Measurements from ENCODE around the gene IFRD2.
"Not testable (repeated sequence)": the region's sequence is repeated elsewhere in the genome, so short reads cannot be mapped to it uniquely, and the experiment has no call there.

IFRD2 gene

DNA sequence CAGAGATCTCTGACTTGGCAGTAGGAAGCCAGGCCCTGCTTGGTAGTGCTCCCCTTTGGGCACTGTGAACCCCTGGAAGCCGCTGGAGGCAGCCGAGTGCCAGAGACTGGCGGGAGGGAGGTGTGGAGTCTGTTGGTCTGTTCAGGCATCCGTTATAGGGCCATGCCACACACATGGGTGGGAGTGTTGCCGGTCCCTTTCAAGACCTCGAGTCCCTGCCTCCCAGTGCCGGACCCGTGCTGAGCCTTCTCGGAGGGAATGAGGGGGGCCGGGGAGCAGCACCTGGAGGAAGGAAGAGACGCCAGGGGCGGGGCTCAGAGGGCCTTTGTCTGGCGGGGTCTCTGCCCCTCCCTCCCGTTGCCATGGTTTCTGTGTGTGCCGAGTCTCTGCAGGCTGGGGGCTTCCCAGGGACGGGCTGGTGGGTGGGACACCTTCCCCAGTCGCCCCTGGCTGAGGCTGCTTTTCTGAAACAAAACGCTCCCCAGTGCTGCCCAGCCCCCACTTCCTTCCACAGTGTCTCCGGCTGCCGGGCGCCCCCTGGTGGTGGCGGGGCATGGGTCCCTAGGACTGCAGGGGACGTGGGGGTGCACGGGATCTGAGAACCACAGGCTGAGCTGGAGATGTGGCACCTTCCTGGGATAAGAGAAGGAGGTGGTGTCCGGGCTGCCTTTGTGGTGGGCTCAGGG lies 46.3 kb downstream of the IFRD2 start:
- peak; percentile 95 for DNase-seq

DNA sequence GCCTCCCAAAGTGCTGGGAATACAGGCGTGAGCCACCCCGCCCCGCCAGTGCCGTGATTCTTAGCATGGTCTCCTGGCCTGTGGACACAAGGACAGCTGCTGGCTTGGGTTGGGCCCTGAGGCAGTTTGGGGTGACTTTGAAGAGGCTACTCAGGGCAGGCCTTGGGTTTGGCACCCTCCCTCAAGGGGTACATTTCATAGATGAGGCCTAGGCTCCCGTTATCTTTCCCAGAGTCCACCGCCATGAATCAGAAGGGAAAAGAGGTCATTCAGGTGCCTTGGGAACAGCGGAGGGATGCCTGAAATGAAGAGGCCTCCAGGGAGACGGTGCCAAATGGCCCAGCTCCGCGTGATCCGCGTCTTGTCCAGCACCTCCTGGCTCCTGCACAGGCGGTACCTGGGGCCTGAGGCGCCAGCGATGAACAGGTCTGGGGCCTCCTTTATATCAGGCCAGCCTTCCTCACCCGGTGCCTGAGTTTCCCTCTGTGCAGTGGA lies 46.9 kb downstream of the IFRD2 start:
- DNase-seq, result no peak

DNA sequence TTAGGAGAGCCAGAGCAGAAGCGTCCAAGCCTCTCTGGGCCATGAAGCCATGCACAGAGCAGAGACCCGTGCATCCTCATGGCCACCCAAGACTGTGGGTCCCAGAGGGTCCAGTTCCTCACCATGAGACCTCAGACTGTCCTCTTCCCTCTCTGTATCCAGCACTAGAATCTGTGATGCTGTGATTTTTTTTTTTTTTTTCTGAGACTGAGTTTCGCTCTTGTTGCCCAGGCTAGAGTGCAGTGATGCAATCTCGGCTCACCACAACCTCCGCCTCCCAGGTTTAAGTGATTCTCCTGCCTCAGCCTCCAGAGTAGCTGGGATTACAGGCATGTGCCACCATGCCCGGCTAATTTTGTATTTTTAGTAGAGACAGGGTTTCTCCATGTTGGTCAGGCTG lies 47.4 kb downstream of the IFRD2 start:
- DNase-seq, result not testable (repeated sequence)

DNA sequence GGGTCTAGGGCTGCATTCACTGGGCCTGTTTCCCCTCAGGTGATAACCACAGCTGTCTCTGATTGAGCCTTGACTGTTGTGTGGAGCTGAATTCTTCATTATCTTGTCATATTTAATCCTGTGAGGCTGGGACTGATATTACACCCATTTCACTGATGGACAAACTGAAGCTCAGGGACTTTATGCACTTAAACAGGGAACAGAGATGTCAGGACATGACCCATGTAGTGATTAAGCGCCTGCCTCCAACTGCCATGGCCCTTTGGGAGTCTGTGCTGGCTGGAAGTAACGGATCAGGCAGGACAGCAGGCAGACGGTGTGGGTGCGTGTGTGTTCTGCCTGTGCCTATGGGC lies 48.7 kb downstream of the IFRD2 start:
- no peak for DNase-seq

DNA sequence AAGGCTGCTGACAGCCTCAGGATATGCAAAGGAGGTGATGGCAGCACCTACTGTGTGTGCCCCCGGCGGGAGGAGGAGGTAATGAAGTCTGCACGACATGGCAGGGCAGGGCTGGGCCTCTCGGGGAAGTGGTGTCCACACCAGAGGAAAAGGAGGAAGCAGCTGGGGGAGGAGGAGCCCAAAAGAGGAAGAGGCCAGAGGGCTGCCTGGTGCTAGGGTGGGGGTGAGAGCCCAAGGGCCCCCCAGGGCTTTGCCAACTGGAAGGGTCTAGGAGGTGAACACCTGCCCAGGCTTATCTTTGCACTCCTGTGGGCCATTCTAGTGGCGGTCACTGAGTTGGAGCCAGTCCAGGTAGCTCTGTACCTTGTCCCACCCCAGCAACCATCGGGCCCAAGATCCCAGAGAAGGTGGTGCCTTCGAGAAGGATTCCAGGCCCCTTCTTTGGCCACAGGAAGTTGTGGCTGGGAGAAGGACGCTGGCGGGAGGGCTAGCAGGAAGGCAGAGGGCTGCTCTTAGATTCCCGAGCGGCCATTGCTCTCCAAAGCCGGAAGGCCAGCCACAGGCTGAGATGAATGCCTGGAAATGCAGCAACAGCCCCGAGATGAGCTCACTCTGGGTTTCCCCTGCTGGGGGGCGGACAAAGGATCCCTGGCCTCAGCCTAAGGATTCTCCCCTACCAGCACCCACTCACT lies 49.2 kb downstream of the IFRD2 start:
- DNase-seq, result peak; percentile 57

DNA sequence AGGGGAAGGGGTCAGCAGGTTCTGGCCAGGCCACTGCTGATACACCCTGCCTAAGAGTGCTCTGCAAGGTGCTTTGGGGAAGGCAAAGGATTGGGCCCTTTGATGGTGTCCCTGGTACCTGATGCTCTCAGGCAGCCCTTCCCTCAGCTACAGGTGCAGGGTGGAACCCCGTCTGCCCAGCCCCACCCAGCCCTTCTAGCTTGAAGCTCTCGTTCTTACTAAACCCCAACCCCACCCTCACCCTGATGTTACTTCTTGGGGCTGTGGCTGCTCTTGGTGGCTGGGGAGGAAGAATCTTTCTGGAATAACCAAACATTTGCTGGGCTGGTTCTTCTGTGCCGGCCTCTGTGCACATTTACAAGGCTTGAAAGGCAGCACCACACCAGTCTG lies 49.9 kb downstream of the IFRD2 start:
- DNase-seq, result peak; percentile 62

- DNase-seq, result peak; percentile 12
Measured at GRCh38 chr3:50241713-50242380, 50.4 kb downstream of the IFRD2 start.

DNA sequence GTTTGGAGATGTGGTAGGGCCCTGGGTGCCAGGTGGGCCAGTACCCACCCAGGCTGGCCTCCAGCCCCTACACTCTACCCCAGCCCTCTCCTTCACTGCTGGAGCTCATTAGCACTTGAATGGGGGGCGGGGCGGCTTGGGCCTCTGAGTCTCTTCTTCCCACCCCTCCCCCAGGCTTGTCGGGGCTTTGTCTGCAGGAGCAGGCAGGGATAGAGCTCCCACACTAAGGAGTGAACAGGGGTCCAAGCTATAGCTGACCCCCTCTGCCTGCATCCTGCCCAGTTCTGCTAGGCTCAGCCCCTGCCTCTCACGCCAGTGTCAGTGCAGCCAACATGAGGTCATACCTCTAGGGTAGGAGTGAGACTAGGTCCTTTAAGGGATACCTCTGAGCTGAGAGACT lies 51.1 kb downstream of the IFRD2 start:
- DNase-seq, result no peak

DNA sequence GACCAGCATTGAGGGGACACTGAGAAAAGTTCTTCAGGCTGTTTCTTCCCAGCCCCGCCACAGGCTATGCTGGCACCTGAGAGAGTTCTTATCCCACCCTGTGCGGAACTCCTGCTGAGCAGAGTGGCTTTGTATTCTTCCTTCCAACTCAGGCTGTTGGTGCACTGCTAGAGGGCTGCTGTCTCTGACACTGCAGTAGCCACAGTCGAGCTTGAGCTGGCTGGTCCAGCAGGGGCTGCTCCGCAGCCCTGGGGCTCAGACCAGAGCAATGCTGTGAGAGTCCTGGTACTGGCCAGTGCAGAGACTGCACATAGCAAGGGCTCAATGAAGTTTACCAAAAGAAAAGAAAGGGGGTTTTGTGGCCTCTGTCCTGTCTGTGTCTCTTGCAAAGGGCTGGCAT lies 52.6 kb downstream of the IFRD2 start:
- no peak for DNase-seq

DNA sequence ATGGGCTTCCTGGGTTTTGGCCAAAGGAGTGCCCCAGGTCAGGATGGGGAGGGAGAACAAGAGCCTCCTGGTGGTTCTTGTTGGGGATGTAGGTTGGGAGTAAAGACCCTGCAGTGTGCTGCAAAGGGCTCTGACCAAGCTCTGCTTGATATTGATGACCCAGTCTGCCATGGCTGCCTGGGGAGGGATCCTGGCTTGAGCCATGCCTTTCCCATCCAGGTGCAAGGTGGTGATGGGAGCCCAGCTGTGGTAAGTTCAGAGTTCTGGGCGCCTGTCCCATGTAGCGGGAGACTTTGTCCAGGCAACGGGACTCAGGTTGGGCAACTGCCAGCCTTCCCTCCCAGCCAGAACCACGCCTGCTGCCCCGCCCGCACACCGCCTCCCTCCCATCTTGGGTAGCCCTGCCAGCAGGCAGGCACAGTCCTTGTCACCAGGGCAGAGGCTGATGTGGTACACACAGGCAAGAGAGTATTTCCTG lies 53.6 kb downstream of the IFRD2 start:
- DNase-seq, result peak; percentile 52

DNA sequence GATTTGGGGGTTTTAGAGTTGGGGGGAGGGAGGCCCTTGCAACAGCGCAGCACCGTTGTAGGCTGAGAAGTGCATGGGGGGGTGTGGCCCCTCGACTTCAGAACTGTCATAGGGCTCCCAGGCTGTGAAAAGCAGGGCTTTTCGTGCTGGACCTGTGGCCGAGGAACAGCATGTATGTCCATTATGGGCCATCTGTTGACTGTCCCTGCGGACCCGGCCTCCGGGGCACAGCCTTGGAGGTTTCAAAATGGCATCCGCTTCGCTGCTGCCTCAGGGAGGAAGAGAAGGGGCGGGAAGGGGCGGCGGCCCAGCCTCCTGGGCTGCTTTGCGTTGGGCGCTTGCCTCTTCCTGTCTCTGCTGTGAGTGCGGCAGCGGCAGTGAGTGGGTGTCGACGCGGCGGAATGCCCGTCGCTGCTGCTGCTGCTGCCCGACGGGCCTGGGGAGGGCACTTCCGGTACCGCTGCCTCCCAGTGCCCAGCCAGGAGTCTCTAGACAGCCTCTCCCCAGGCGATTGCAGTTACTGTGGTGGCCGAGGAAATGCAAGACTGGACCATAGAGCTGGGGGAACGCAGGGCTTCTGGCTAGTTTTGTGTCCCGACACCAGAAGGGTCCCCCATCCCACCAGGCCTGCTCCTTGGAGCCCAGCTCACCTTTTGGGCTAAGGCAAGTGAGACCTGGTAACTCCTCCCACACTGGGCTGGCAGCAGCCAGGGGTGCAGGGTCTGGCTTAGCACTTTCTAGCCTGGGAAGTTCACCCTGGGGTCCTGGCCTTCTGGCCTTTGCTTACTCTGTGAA lies 54.3 kb downstream of the IFRD2 start:
- peak; percentile 93 for DNase-seq

Measured in activated CD4-positive, alpha-beta T cell treated with anti-CD3 and anti-CD28 coated beads, Interleukin-2, Interleukin-6, amounts not matched to agents 100 ng/mL and 50 ng/mL, durations not matched to agents 16 hours and 8 hours (primary cell).